Body of pancreas (tissue), 4 donors: Measurements from ENCODE around the gene INTS15.

Experiments
- POLR2A ChIP-seq, 3 donors: fragments of 450-650 bp; IDR thresholded peaks; one replicate each; pipeline ENCODE4 v1.6.1; 2016; ENCODE audit warnings: antibody characterized with exemption in 3 of 3, mild to moderate bottlenecking in 2 of 3
- TF ChIP-seq, protein P1 (sequence below), 7 experiments: fragments of 450-650 bp in 4 of 7; fragments of 200-600 bp in 3 of 7; sonication (generic) in 3 of 7; IDR thresholded peaks; one replicate each; pipeline ENCODE4 v1.5.1; 2016 to 2019; ENCODE audit warnings: antibody characterized with exemption in 7 of 7

DNA sequence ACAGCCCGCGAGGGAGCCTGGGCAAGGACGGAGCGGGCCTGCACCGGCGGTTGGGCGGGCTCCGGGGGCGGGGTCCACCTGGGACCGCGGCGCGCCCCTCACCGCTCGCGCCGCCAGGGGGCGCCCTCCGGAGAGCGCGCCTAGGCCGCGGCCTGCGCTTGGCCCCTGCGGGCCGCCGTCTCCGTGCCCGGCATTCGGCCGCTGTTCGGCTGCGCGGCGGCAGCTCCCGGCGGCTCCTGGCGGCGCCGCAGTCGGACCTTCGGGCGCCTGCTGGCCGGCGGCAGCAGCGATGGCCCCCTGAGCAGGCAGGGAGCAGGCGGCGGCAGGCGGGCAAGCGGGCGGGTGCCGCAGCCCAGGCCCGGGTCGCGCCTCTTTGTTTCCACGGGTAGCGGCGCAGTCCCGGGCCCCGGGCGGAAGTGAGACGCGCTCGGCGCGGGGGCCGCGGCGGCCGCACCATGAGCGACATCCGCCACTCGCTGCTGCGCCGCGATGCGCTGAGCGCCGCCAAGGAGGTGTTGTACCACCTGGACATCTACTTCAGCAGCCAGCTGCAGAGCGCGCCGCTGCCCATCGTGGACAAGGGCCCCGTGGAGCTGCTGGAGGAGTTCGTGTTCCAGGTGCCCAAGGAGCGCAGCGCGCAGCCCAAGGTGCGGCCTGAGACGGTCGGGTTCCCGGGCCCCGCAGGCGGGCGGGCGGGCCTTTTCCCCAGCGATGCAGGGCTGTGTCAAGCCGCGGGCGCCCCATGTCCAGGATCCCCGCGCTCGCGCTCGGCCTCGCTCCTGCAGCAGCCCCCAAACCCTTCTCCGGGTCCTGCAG, at the start of gene INTS15:
- TF ChIP-seq, protein P1, sequence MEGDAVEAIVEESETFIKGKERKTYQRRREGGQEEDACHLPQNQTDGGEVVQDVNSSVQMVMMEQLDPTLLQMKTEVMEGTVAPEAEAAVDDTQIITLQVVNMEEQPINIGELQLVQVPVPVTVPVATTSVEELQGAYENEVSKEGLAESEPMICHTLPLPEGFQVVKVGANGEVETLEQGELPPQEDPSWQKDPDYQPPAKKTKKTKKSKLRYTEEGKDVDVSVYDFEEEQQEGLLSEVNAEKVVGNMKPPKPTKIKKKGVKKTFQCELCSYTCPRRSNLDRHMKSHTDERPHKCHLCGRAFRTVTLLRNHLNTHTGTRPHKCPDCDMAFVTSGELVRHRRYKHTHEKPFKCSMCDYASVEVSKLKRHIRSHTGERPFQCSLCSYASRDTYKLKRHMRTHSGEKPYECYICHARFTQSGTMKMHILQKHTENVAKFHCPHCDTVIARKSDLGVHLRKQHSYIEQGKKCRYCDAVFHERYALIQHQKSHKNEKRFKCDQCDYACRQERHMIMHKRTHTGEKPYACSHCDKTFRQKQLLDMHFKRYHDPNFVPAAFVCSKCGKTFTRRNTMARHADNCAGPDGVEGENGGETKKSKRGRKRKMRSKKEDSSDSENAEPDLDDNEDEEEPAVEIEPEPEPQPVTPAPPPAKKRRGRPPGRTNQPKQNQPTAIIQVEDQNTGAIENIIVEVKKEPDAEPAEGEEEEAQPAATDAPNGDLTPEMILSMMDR (IDR thresholded peaks at IDR 0.05): peak; percentile 12 to 99 (median 94)
- peak in 2 of 3 donors; percentile 31 to 64 for TF ChIP-seq POLR2A (IDR thresholded peaks at IDR 0.05)
